RPMI7951 (cell line): Measurements from ENCODE around the gene RHOXF1. TPM values are rescaled to one million over a fixed set of nuclear protein-coding genes. Genes with fewer than 3 reads are reported as not detected.
"Not testable (repeated sequence)": the region's sequence is repeated elsewhere in the genome, so short reads cannot be mapped to it uniquely, and the experiment has no call there.

Source experiments
- DNase-seq: peaks from one replicate; pipeline ENCODE4 v3.0.0-alpha.2; 2012; ENCODE audit warnings: low read depth
- total RNA-seq: library from RNA; depleted of rRNA; stranded (reverse); fragments of >200 nt; shearing (Covaris generic); gene quantifications from 2 replicates; pipeline ENCODE4 v1.2.3, GENCODE V29; 2014; rRNA removed

RHOXF1 gene
- total RNA-seq, 1 experiment from 2014 or later = not detected

DNA sequence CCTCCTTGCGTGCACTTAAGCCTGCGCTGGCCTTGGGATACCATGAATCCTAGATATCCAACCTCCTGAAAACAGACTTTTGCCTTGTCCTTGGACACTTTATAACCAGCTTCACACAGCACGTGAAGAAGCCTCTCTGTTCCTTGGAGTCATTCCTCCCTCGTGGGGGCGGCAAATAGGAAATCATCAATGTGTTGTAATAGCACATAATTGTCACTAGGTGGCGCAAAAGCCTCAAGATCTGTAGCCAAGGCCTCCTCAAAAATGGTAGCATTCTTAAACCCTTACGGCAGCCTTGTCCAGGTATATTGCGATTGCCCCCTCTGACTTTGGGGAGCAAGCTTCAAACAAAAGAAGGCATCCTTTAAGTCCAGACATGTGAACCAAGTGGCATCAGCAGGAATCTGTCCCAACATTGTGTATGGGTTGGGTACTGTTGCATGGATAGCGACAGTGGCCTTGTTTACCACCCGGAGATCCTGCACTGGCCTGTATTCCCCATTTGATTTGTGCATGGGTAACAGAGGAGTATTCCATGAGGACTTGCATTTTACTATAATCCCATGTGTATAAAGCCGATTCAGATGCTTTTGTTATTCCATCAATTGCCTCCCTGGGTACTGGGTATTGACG is 30.0 kb downstream of the RHOXF1 start:
- not testable (repeated sequence) for DNase-seq

- DNase-seq = not testable (repeated sequence)
Measured at GRCh38 chrX:120077590-120077989, 38.1 kb downstream of the RHOXF1 start, which contains the start of gene RHOXF2B. Gene RHOXF2B (minus strand): TSS chrX:120077690. CDS start chrX:120077552, 138 bp downstream.

DNA sequence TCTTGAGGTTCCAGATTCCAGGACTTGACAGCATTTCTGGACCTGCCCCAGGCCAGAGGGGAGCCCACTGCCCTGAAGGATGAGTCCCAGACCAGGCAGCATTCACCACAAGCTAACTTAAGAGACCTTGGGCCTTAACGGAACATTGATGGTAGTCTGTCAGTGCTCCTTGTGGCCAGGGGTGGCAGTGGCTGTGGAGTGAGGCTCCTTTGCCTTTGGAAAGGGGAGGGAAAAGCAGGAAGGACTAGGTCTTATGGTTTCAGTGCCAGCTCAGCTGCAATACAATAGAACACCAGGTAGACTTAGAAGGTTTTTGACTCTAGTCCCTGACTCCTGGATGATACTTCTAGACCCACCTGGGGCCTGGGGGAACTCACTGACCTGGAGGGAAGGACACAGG is 49.5 kb downstream of the RHOXF1 start:
- DNase-seq = not testable (repeated sequence)

Other genes starting within 250 kb of the RHOXF1 start
- 13.5 and 16.2 TPM in 2 replicates for gene RNF113A, start 244.2 kb downstream of the RHOXF1 start, total RNA-seq
- 71.4 and 78.7 TPM in 2 replicates for gene NDUFA1, start 244.1 kb downstream of the RHOXF1 start, total RNA-seq
- gene AKAP14, start 220.0 kb downstream of the RHOXF1 start, total RNA-seq = not detected in 2 replicates
- gene NKAP, start 172.2 kb downstream of the RHOXF1 start, total RNA-seq = 2.1 and 2.9 TPM in 2 replicates
- gene RHOXF2B, start 38.2 kb downstream of the RHOXF1 start, total RNA-seq = 0.24 TPM in 1 of 2 replicates, not detected in the other
- 0.29 TPM in 1 of 2 replicates, not detected in the other for gene RHOXF2, start 42.7 kb upstream of the RHOXF1 start, total RNA-seq
- 13.3 and 16.8 TPM in 2 replicates for gene ZBTB33, start 134.9 kb upstream of the RHOXF1 start, total RNA-seq
- gene TMEM255A, start 195.5 kb upstream of the RHOXF1 start, total RNA-seq = 0.24 and 0.29 TPM in 2 replicates
- gene ATP1B4, start 246.2 kb upstream of the RHOXF1 start, total RNA-seq = not detected in 2 replicates